Activated CD8-positive, alpha-beta T cell treated with anti-CD3 and anti-CD28 coated beads for 36 hours (primary cell): ENCODE data around the gene PRADC1. TPM values are rescaled to one million over a fixed set of nuclear protein-coding genes. Genes with fewer than 3 reads are reported as not detected.
"Not testable (repeated sequence)": the region's sequence is repeated elsewhere in the genome, so short reads cannot be mapped to it uniquely, and the experiment has no call there.

ENCODE experiments used
- ATAC-seq: fragments of 200-7000 bp; cut with Tn5 transposase; one replicate; pipeline ENCODE4 v1.10.0; 2021; ENCODE audit warnings: mild to moderate bottlenecking, moderate library complexity
- CTCF ChIA-PET: fragments of 350-600 bp; sonication (Branson Sonifier 250); formaldehyde crosslinking; loops from one replicate; lab custom pipeline; 2021; ENCODE audit warnings: antibody characterized with exemption; lab: Charles Lee
- POLR2A ChIA-PET: fragments of 350-600 bp; sonication (Branson Sonifier 250); formaldehyde crosslinking; loops from one replicate; lab custom pipeline; 2021; ENCODE audit warnings: antibody characterized with exemption; lab: Charles Lee
- DNase-seq: peaks from one replicate; pipeline ENCODE4 v3.0.0-alpha.2; 2020
- H3K27ac Mint-ChIP-seq: one replicate; pipeline ENCODE4 v1.8.0; 2021; ENCODE audit warnings: mild to moderate bottlenecking, mixed read lengths
- H3K27me3 Mint-ChIP-seq: one replicate; pipeline ENCODE4 v1.8.0; 2021; ENCODE audit warnings: mixed read lengths
- H3K36me3 Mint-ChIP-seq: one replicate; pipeline ENCODE4 v1.8.0; 2021; ENCODE audit warnings: low read depth, mixed read lengths
- H3K4me1 Mint-ChIP-seq: one replicate; pipeline ENCODE4 v1.8.0; 2021; ENCODE audit warnings: low read depth, mixed read lengths
- H3K4me3 Mint-ChIP-seq: one replicate; pipeline ENCODE4 v1.8.0; 2021; ENCODE audit warnings: mild to moderate bottlenecking, moderate library complexity, mixed read lengths
- H3K9me3 Mint-ChIP-seq: one replicate; pipeline ENCODE4 v1.8.0; 2021; ENCODE audit warnings: mixed read lengths
- intact Hi-C: fragments of 100-400 bp; cut with micrococcal nuclease; formaldehyde crosslinking; loops from one replicate; pipeline ENCODE4 v1.10.0; 2022
- total RNA-seq, 2 experiments: library from RNA; stranded (reverse); gene quantifications; one replicate each; pipeline ENCODE4 v1.2.3, GENCODE V29; 2021
- TF ChIP-seq, protein P1 (sequence below): fragments of 200-600 bp; IDR thresholded peaks from one replicate; pipeline ENCODE4 v1.8.0; 2022; ENCODE audit warnings: antibody characterized with exemption, mild to moderate bottlenecking

Gene PRADC1
- total RNA-seq, 2 experiments from 2014 or later: 12.4 to 16.2 TPM

- CTCF ChIA-PET: interaction anchor here (0.8 to 1.7 kb wide), 4 partner anchors 10 to 27 kb away, joined by 3 to 9 read pairs (median 6); no protein-coding TSS in a partner anchor
- intact Hi-C loops: no loop called here
- Mint-ChIP-seq H3K27me3 (peaks cover 46% of the 10 kb centered on the region), H3K4me1 (peaks cover 5% of the 10 kb centered on the region), H3K36me3 (no peaks in the 10 kb centered on the region), H3K9me3 (no peaks in the 10 kb centered on the region), H3K4me3 (peak within 1 kb of the TSS; percentile 15), H3K27ac (no peak within 1 kb of the TSS)
- POLR2A ChIA-PET: no interaction called here
- TF ChIP-seq, protein P1, sequence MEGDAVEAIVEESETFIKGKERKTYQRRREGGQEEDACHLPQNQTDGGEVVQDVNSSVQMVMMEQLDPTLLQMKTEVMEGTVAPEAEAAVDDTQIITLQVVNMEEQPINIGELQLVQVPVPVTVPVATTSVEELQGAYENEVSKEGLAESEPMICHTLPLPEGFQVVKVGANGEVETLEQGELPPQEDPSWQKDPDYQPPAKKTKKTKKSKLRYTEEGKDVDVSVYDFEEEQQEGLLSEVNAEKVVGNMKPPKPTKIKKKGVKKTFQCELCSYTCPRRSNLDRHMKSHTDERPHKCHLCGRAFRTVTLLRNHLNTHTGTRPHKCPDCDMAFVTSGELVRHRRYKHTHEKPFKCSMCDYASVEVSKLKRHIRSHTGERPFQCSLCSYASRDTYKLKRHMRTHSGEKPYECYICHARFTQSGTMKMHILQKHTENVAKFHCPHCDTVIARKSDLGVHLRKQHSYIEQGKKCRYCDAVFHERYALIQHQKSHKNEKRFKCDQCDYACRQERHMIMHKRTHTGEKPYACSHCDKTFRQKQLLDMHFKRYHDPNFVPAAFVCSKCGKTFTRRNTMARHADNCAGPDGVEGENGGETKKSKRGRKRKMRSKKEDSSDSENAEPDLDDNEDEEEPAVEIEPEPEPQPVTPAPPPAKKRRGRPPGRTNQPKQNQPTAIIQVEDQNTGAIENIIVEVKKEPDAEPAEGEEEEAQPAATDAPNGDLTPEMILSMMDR: no peak
- peak; percentile 51 for ATAC-seq
- no peak for DNase-seq
Measured at GRCh38 chr2:73202156-73203054, 30.6 kb downstream of the PRADC1 start, which contains the start of gene NOTO. Gene NOTO (plus strand): TSS chr2:73202574. CDS start chr2:73202667, 93 bp downstream.

GRCh38 chr2:73200281-73200680, 32.8 kb downstream of the PRADC1 start:
- DNase-seq, H3K4me1 Mint-ChIP-seq, H3K4me3 Mint-ChIP-seq: not testable (repeated sequence)

GRCh38 chr2:73197579-73197978, 35.5 kb downstream of the PRADC1 start:
- Mint-ChIP-seq H3K4me3 (no peak overlapping the region), H3K9me3 (no peaks in the 10 kb centered on the region), H3K27me3 (peaks cover 30% of the 10 kb centered on the region), H3K27ac (no peak overlapping the region), H3K4me1 (peaks cover 3% of the 10 kb centered on the region), H3K36me3 (no peaks in the 10 kb centered on the region)
- no peak for DNase-seq
- ChIA-PET CTCF (interaction anchor here (1.2 kb wide), 1 partner anchor 15 kb away, joined by 3 read pairs; no protein-coding TSS in a partner anchor), POLR2A (no interaction called here)
- intact Hi-C loops: no loop called here
- TF ChIP-seq, protein P1: no peak
- ATAC-seq: no peak

More at GRCh38 chr2:73200281-73200680, 32.8 kb downstream of the PRADC1 start:
- H3K27ac Mint-ChIP-seq, intact Hi-C loops, H3K36me3 Mint-ChIP-seq, H3K9me3 Mint-ChIP-seq, POLR2A ChIA-PET: not testable (repeated sequence)
- CTCF ChIA-PET: interaction anchor here (1.2 to 1.3 kb wide), 2 partner anchors 12 to 23 kb away, joined by 3 to 6 read pairs; no protein-coding TSS in a partner anchor
- ATAC-seq: peak; percentile 45
- peaks cover 45% of the 10 kb centered on the region for H3K27me3 Mint-ChIP-seq

GRCh38 chr2:73187549-73187948, 45.5 kb downstream of the PRADC1 start:
- intact Hi-C loops: no loop called here
- DNase-seq (no peak), ATAC-seq (no peak)
- CTCF ChIA-PET: interaction anchor here (2.8 to 4.3 kb wide), 2 partner anchors 10 to 25 kb away, joined by 15 to 32 read pairs; no protein-coding TSS in a partner anchor
- no peaks in the 10 kb centered on the region for H3K4me1 Mint-ChIP-seq
- H3K9me3 Mint-ChIP-seq: no peaks in the 10 kb centered on the region
- TF ChIP-seq, protein P1: no peak
- peaks cover 7% of the 10 kb centered on the region for H3K27me3 Mint-ChIP-seq
- POLR2A ChIA-PET: no interaction called here
- H3K36me3 Mint-ChIP-seq: no peaks in the 10 kb centered on the region
- H3K27ac Mint-ChIP-seq: no peak overlapping the region
- H3K4me3 Mint-ChIP-seq: no peak overlapping the region

DNA sequence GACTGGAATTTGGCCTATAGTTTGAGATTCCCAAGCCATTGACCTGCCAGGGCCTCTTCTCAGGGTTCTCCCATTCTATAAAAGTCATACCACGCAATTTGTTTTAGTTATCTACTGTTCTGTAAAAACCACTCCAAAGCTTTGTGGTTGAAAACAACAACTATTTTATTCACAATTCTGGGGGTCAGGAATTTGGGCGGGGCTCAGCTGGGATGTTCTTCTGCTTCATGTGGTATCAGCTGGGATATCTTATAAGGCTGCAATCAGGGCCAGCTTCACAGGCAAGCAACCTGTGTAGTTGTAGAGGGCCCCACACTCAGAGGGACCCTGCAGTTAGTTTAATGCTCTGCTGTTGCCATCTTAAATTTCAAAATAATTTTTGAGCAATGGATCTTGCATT, 47.1 kb downstream of the PRADC1 start:
- Mint-ChIP-seq H3K9me3 (no peaks in the 10 kb centered on the region), H3K36me3 (no peaks in the 10 kb centered on the region), H3K27ac (no peak overlapping the region), H3K27me3 (peaks cover 9% of the 10 kb centered on the region), H3K4me1 (no peaks in the 10 kb centered on the region), H3K4me3 (no peak overlapping the region)
- TF ChIP-seq, protein P1: no peak
- intact Hi-C loops: no loop called here
- DNase-seq (no peak), ATAC-seq (no peak)
- CTCF ChIA-PET: interaction anchor here (2.8 kb wide), 1 partner anchor 9 kb away, joined by 32 read pairs; no protein-coding TSS in a partner anchor
- POLR2A ChIA-PET: no interaction called here

Other genes with a start within 250 kb of the PRADC1 start
- 1 to 10 TPM; 7.4 to 9.6 TPM for gene SFXN5, start 161.5 kb downstream of the PRADC1 start, total RNA-seq
- 1 to 10 TPM; 9.0 to 9.7 TPM for gene RAB11FIP5, start 120.3 kb downstream of the PRADC1 start, total RNA-seq
- gene NOTO, start 30.7 kb downstream of the PRADC1 start, total RNA-seq: not detected
- gene SMYD5, start 19.0 kb downstream of the PRADC1 start, total RNA-seq: 10 to 100 TPM; 39.6 to 48.6 TPM
- 100 to 1,000 TPM; 628 to 660 TPM for gene CCT7, start 1.1 kb upstream of the PRADC1 start, total RNA-seq
- gene FBXO41, start 51.2 kb upstream of the PRADC1 start, total RNA-seq: 10 to 100 TPM; 41.5 to 42.0 TPM
- gene EGR4, start 60.3 kb upstream of the PRADC1 start, total RNA-seq: under 1 TPM; 0.11 to 0.29 TPM
- gene ALMS1, start 152.6 kb upstream of the PRADC1 start, total RNA-seq: 10 to 100 TPM; 18.1 to 20.3 TPM